Measurements from ENCODE around the gene HMGCS1. TPM values are rescaled to one million over a fixed set of nuclear protein-coding genes. Genes with fewer than 3 reads are reported as not detected.

HMGCS1 gene
- total and polyA plus RNA-seq, 2 experiments from 2014 or later = 6.2 to 10.4 TPM

- no peaks in the 10 kb centered on the region for H3K36me3 ChIP-seq (ENCODE audit: low read depth)
- H4K20me1 ChIP-seq (ENCODE audit: insufficient read depth) = no peaks in the 10 kb centered on the region
- 38 to 42% methylated on average over 1 of the region's 1 CpG for WGBS, 2 experiments (ENCODE audit: low coverage in 1 of 2, low lambda C conversion rate in 2 of 2, missing lambda C conversion rate in 2 of 2)
- in situ Hi-C loops (cut with MboI) = no loop called here
- H3F3A ChIP-seq (ENCODE audit: insufficient read depth) = no peaks in the 10 kb centered on the region
- H3K9ac ChIP-seq = no peak overlapping the region
- H3K79me2 ChIP-seq (ENCODE audit: insufficient read depth) = no peaks in the 10 kb centered on the region
- 0 out of 2 replicates have a peak, but pooled peaks cover 8% of the 10 kb centered on the region for H3K27me3 ChIP-seq (replicated peaks; ENCODE audit: insufficient read depth)
- H3K4me1 ChIP-seq (ENCODE audit: insufficient read depth) = no peaks in the 10 kb centered on the region
- TF ChIP-seq EZH2phosphoT487 (IDR thresholded peaks at IDR 0.05; ENCODE audit: insufficient read depth, low read depth) (no peak), EZH2 (IDR thresholded peaks at IDR 0.05; ENCODE audit: insufficient read depth, poor library complexity, severe bottlenecking) (no peak)
- no peak overlapping the region for H3K4me3 ChIP-seq
- DNase-seq = no peak
- H3K9me2 ChIP-seq (ENCODE audit: insufficient read depth) = no peaks in the 10 kb centered on the region
- H3K9me3 ChIP-seq (ENCODE audit: low read depth) = no peaks in the 10 kb centered on the region
- H3K27ac ChIP-seq = no peak overlapping the region
- no peak overlapping the region for H3K4me2 ChIP-seq (ENCODE audit: unreplicated experiment)
- no peak overlapping the region for H2AFZ ChIP-seq
Measured at GRCh38 chr5:43258116-43258515, 55.1 kb downstream of the HMGCS1 start.

DNA sequence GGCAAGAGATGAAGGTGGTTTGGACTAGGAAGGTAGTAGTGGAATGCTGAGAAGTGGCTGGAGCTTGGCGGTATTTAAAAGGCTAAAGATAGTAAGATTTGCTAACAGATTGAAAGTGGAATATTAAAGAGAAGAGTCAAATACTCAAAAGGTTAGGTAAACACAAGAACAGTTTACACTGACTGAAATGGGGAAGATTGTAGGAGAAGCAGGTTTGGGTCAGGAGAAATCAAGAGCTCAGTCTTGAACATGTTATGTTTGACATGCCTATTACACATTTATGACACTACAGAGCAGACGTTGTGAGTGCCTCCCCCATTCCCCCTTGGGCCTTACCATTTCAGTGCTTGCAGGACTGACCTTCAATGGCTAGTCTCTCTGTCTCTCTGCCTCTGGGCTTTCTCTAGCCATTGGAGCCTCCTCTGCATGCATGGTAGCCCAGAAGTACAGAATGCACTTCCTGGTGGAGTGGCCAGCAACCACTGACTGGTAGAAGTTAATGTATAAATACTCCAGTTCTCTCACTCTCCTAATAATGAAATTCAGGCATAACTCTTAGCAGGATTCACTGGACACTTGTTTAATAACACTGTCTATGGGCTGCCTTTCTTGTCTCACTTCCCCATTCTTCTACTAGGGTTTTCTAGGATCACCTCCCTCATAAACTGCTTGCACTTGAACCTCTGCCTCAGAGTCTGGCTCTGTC, 56.8 kb downstream of the HMGCS1 start:
- no peak overlapping the region for H3K4me3 ChIP-seq
- no peaks in the 10 kb centered on the region for H3K9me2 ChIP-seq (ENCODE audit: insufficient read depth)
- H2AFZ ChIP-seq = no peak overlapping the region
- no peak overlapping the region for H3K4me2 ChIP-seq (ENCODE audit: unreplicated experiment)
- no peaks in the 10 kb centered on the region for H3K79me2 ChIP-seq (ENCODE audit: insufficient read depth)
- no peak for DNase-seq
- H3K4me1 ChIP-seq (ENCODE audit: insufficient read depth) = no peaks in the 10 kb centered on the region
- 0 out of 2 replicates have a peak, but pooled peaks cover 8% of the 10 kb centered on the region for H3K27me3 ChIP-seq (replicated peaks; ENCODE audit: insufficient read depth)
- in situ Hi-C loops (cut with MboI) = no loop called here
- 52 to 53% methylated on average over 2 of the region's 2 CpGs for WGBS, 2 experiments (ENCODE audit: low coverage in 1 of 2, low lambda C conversion rate in 2 of 2, missing lambda C conversion rate in 2 of 2)
- no peaks in the 10 kb centered on the region for H3F3A ChIP-seq (ENCODE audit: insufficient read depth)
- TF ChIP-seq EZH2phosphoT487 (IDR thresholded peaks at IDR 0.05; ENCODE audit: insufficient read depth, low read depth) (no peak), EZH2 (IDR thresholded peaks at IDR 0.05; ENCODE audit: insufficient read depth, poor library complexity, severe bottlenecking) (no peak)
- no peaks in the 10 kb centered on the region for H3K36me3 ChIP-seq (ENCODE audit: low read depth)
- H3K9me3 ChIP-seq (ENCODE audit: low read depth) = no peaks in the 10 kb centered on the region
- H3K9ac ChIP-seq = no peak overlapping the region
- H3K27ac ChIP-seq = no peak overlapping the region
- H4K20me1 ChIP-seq (ENCODE audit: insufficient read depth) = no peaks in the 10 kb centered on the region

DNA sequence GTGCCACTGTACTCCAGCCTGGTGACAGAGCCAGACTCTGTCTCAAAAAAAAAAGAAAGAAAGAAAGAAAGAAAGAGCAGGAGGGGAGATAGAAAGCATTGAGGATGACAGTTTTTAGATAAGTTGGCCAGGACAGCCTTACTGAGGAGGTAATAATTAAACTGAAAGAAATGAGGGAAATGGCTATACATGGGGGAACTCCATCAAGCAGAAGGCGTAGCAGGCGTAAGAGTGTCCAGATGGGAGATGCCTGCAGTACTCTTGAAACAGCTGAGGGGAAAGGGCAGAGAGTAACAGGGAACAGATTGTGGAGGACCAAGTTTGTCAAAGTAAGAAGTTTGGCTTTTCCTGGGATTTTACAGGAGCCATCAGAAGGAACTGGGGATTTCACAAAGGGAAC, 57.5 kb downstream of the HMGCS1 start:
- Histone ChIP-seq H3K79me2 (ENCODE audit: insufficient read depth) (no peaks in the 10 kb centered on the region), H3K9me2 (ENCODE audit: insufficient read depth) (no peaks in the 10 kb centered on the region), H2AFZ (no peak overlapping the region), H3K4me3 (no peak overlapping the region), H3F3A (ENCODE audit: insufficient read depth) (no peaks in the 10 kb centered on the region), H3K9me3 (ENCODE audit: low read depth) (no peaks in the 10 kb centered on the region), H3K36me3 (ENCODE audit: low read depth) (no peaks in the 10 kb centered on the region), H3K4me1 (ENCODE audit: insufficient read depth) (no peaks in the 10 kb centered on the region), H3K9ac (no peak overlapping the region), H3K27me3 (replicated peaks; ENCODE audit: insufficient read depth) (0 out of 2 replicates have a peak, but pooled peaks cover 8% of the 10 kb centered on the region), H4K20me1 (ENCODE audit: insufficient read depth) (no peaks in the 10 kb centered on the region), H3K4me2 (ENCODE audit: unreplicated experiment) (no peak overlapping the region), H3K27ac (no peak overlapping the region)
- no peak for TF ChIP-seq EZH2phosphoT487 (IDR thresholded peaks at IDR 0.05; ENCODE audit: insufficient read depth, low read depth)
- no peak for TF ChIP-seq EZH2 (IDR thresholded peaks at IDR 0.05; ENCODE audit: insufficient read depth, poor library complexity, severe bottlenecking)
- DNase-seq = no peak
- WGBS, 2 experiments (ENCODE audit: low coverage in 1 of 2, low lambda C conversion rate in 2 of 2, missing lambda C conversion rate in 2 of 2) = 31 to 58% methylated on average over 2 of the region's 2 CpGs
- in situ Hi-C loops (cut with MboI) = no loop called here

- H3F3A ChIP-seq (ENCODE audit: insufficient read depth) = no peaks in the 10 kb centered on the region
- H3K4me3 ChIP-seq = no peak overlapping the region
- no peak overlapping the region for H3K27ac ChIP-seq
- H3K79me2 ChIP-seq (ENCODE audit: insufficient read depth) = no peaks in the 10 kb centered on the region
- no peak overlapping the region for H3K9ac ChIP-seq
- WGBS, 2 experiments (ENCODE audit: low coverage in 1 of 2, low lambda C conversion rate in 2 of 2, missing lambda C conversion rate in 2 of 2) = 63 to 67% methylated on average over 5 of the region's 5 CpGs
- H3K9me3 ChIP-seq (ENCODE audit: low read depth) = no peaks in the 10 kb centered on the region
- H4K20me1 ChIP-seq (ENCODE audit: insufficient read depth) = no peaks in the 10 kb centered on the region
- H3K27me3 ChIP-seq (replicated peaks; ENCODE audit: insufficient read depth) = 0 out of 2 replicates have a peak, but pooled peaks cover 7% of the 10 kb centered on the region
- no peak for DNase-seq
- no peak for TF ChIP-seq EZH2 (IDR thresholded peaks at IDR 0.05; ENCODE audit: insufficient read depth, poor library complexity, severe bottlenecking)
- no peak for TF ChIP-seq EZH2phosphoT487 (IDR thresholded peaks at IDR 0.05; ENCODE audit: insufficient read depth, low read depth)
- H3K4me2 ChIP-seq (ENCODE audit: unreplicated experiment) = no peak overlapping the region
- H3K9me2 ChIP-seq (ENCODE audit: insufficient read depth) = no peaks in the 10 kb centered on the region
- no peaks in the 10 kb centered on the region for H3K36me3 ChIP-seq (ENCODE audit: low read depth)
- in situ Hi-C loops (cut with MboI) = no loop called here
- no peak overlapping the region for H2AFZ ChIP-seq
- no peaks in the 10 kb centered on the region for H3K4me1 ChIP-seq (ENCODE audit: insufficient read depth)
Measured at GRCh38 chr5:43251754-43252153, 61.5 kb downstream of the HMGCS1 start.

All from GM23248 (cell line).